Sigmoid colon (tissue), 7 donors: Measurements from ENCODE around the gene ANO6. TPM values are rescaled to one million over a fixed set of nuclear protein-coding genes. Genes with fewer than 3 reads are reported as not detected.

Source experiments
- DNase-seq: peaks from one replicate; pipeline ENCODE4 v3.0.0-alpha.2; 2019
- H3K27ac ChIP-seq, 4 donors: fragments of 200-600 bp; sonication (generic); one replicate each; pipeline ENCODE4 v1.5.1; 2016 to 2019; ENCODE audit warnings: mild to moderate bottlenecking in 1 of 4
- H3K27me3 ChIP-seq, 3 donors: fragments of 200-600 bp; sonication (generic); one replicate each; pipeline ENCODE4 v1.5.1; 2019; ENCODE audit warnings: mild to moderate bottlenecking in 1 of 3
- H3K36me3 ChIP-seq, 4 donors: fragments of 200-600 bp; sonication (generic); one replicate each; pipeline ENCODE4 v1.5.1; 2016 to 2019
- H3K4me1 ChIP-seq, 4 donors: fragments of 200-600 bp; sonication (generic); one replicate each; pipeline ENCODE4 v1.5.1; 2017 to 2019
- H3K4me3 ChIP-seq, 4 donors: fragments of 200-600 bp; sonication (generic); one replicate each; pipeline ENCODE4 v1.5.1; 2017 to 2019; ENCODE audit warnings: mild to moderate bottlenecking in 2 of 4, moderate library complexity in 1 of 4
- H3K9me3 ChIP-seq, 4 donors: fragments of 200-600 bp in 3 of 4; sonication (generic) in 3 of 4; one replicate each; pipeline versions ENCODE4 v1.5.1 to v1.6.1; 2013 to 2019
- EP300 ChIP-seq, 4 donors: sonication (generic); formaldehyde crosslinking; IDR thresholded peaks; one replicate each; pipeline ENCODE4 v1.6.1; 2017; ENCODE audit warnings: antibody characterized with exemption in 4 of 4
- POLR2A ChIP-seq, 2 donors: fragments of 450-650 bp; IDR thresholded peaks; one replicate each; pipeline ENCODE4 v1.6.1; 2016; ENCODE audit warnings: antibody characterized with exemption in 2 of 2, mild to moderate bottlenecking in 2 of 2, moderate library complexity in 2 of 2
- POLR2AphosphoS5 ChIP-seq, 4 donors: sonication (generic); formaldehyde crosslinking; IDR thresholded peaks; one replicate each; pipeline ENCODE4 v1.6.1; 2017; ENCODE audit warnings: antibody characterized with exemption in 4 of 4
- WGBS, 2 donors: extraction: QIAGEN DNeasy Blood & Tissue Kit; methylation state at CpG; one replicate each; pipeline ENCODE4 v1.1.7; 2013; 5-methylcytosine and 5-hydroxymethylcytosine counted together
- intact Hi-C: fragments of 100-400 bp; cut with DNase I; formaldehyde crosslinking; loops from one replicate; pipeline ENCODE4 v1.15.1; 2023
- polyA plus RNA-seq, 3 donors: library from polyadenylated mRNA; stranded (reverse); fragments of 200-250 nt; gene quantifications; one replicate each; pipeline ENCODE4 v1.2.3, GENCODE V29; 2013
- total RNA-seq, 4 donors: library from RNA; depleted of rRNA; stranded (reverse); fragments of >200 nt; gene quantifications; one replicate each; pipeline ENCODE4 v1.1.0, GENCODE V29; 2016
- TF ChIP-seq, protein P1 (sequence below), 4 experiments: fragments of 450-650 bp in 3 of 4; fragments of 200-600 bp in 1 of 4; IDR thresholded peaks; one replicate each; pipeline ENCODE4 v1.5.1; 2016 to 2019; ENCODE audit warnings: antibody characterized with exemption in 4 of 4, mild to moderate bottlenecking in 3 of 4, moderate library complexity in 2 of 4
- donor health status: healthy with polysubstance abuse.
- donor health status: Bipolar disorder and iron deficiency.
- donor health status: healthy.

Gene ANO6
- total and polyA plus RNA-seq, 7 donors: 1.2 to 107 (median 98.5) TPM

DNA sequence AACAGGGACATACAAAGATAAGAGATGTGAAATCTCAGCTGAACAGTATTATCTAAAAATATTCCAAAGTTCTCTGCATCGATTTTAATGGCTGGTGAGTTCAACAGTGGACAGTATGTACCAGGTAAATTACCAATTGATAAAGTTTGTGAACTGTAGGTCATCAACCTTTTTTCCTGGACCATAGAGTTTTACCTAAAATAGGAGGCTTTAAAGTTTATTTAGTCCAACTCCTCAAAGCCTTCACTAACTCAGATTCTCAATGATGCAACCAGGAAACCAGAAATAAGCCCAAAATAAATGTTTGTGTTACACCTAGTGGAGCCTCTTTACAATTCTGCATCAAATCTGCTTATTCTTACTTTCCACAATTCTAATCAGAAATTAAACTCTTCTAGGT lies 205.8 kb downstream of the ANO6 start:
- H3K27ac ChIP-seq: no peak overlapping the region
- H3K4me1 ChIP-seq: no peaks in the 10 kb centered on the region
- no peaks in the 10 kb centered on the region for H3K9me3 ChIP-seq
- H3K36me3 ChIP-seq: peaks cover 0 to 81% (median 31%) of the 10 kb centered on the region in 4 donors
- no peaks in the 10 kb centered on the region for H3K27me3 ChIP-seq
- intact Hi-C loops: no loop called here
- H3K4me3 ChIP-seq: no peak overlapping the region
- 94 to 100% methylated on average over 1 of the region's 1 CpG for WGBS, 2 donors
- no peak for TF ChIP-seq POLR2A (IDR thresholded peaks at IDR 0.05)
- TF ChIP-seq EP300 (IDR thresholded peaks at IDR 0.05): no peak
- no peak for TF ChIP-seq POLR2AphosphoS5 (IDR thresholded peaks at IDR 0.05)
- TF ChIP-seq, protein P1, sequence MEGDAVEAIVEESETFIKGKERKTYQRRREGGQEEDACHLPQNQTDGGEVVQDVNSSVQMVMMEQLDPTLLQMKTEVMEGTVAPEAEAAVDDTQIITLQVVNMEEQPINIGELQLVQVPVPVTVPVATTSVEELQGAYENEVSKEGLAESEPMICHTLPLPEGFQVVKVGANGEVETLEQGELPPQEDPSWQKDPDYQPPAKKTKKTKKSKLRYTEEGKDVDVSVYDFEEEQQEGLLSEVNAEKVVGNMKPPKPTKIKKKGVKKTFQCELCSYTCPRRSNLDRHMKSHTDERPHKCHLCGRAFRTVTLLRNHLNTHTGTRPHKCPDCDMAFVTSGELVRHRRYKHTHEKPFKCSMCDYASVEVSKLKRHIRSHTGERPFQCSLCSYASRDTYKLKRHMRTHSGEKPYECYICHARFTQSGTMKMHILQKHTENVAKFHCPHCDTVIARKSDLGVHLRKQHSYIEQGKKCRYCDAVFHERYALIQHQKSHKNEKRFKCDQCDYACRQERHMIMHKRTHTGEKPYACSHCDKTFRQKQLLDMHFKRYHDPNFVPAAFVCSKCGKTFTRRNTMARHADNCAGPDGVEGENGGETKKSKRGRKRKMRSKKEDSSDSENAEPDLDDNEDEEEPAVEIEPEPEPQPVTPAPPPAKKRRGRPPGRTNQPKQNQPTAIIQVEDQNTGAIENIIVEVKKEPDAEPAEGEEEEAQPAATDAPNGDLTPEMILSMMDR (IDR thresholded peaks at IDR 0.05): no peak
- no peak for DNase-seq

GRCh38 chr12:45423931-45424330 lies 208.0 kb downstream of the ANO6 start:
- intact Hi-C loops: no loop called here
- WGBS, 2 donors: 86 to 95% methylated on average over 1 of the region's 1 CpG
- DNase-seq: no peak
- TF ChIP-seq, protein P1 (IDR thresholded peaks at IDR 0.05): no peak
- TF ChIP-seq EP300 (IDR thresholded peaks at IDR 0.05): no peak
- TF ChIP-seq POLR2A (IDR thresholded peaks at IDR 0.05): no peak
- TF ChIP-seq POLR2AphosphoS5 (IDR thresholded peaks at IDR 0.05): no peak
- Histone ChIP-seq H3K9me3 (no peaks in the 10 kb centered on the region), H3K4me3 (no peak overlapping the region), H3K4me1 (no peaks in the 10 kb centered on the region), H3K27ac (no peak overlapping the region), H3K36me3 (peaks cover under 1 to 81% (median 27%) of the 10 kb centered on the region in 4 donors), H3K27me3 (no peaks in the 10 kb centered on the region)

DNA sequence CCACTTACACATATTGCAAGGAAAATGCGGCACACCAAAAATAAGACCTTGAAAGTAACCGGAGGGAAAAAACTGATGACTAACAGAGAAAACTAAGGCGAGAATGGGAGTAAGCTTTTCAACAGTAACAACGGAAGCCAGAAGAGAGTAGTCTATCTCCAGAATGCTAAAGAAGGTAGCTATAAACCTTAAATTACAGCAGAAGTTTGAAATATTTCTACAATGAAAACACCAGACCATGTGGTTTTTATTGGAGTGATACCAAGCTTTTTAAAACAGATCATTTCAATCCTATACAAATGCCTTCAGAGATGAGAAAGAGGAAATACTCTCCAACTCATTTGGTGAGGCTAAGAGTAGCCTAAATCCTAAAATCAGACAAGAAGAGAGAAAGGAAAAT lies 209.5 kb downstream of the ANO6 start:
- TF ChIP-seq POLR2A (IDR thresholded peaks at IDR 0.05) (no peak), EP300 (IDR thresholded peaks at IDR 0.05) (no peak), POLR2AphosphoS5 (IDR thresholded peaks at IDR 0.05) (no peak)
- TF ChIP-seq, protein P1 (IDR thresholded peaks at IDR 0.05): no peak
- intact Hi-C loops: no loop called here

GRCh38 chr12:45426294-45426693 lies 210.4 kb downstream of the ANO6 start:
- H3K27me3 ChIP-seq: no peaks in the 10 kb centered on the region
- no peak for DNase-seq
- intact Hi-C loops: no loop called here
- H3K9me3 ChIP-seq: no peaks in the 10 kb centered on the region
- TF ChIP-seq EP300 (IDR thresholded peaks at IDR 0.05) (no peak), POLR2A (IDR thresholded peaks at IDR 0.05) (no peak), POLR2AphosphoS5 (IDR thresholded peaks at IDR 0.05) (no peak)
- TF ChIP-seq, protein P1 (IDR thresholded peaks at IDR 0.05): no peak
- H3K4me3 ChIP-seq: no peak overlapping the region
- 88 to 89% methylated on average over 4 of the region's 4 CpGs for WGBS, 2 donors
- peaks cover 17 to 96% (median 40%) of the 10 kb centered on the region in 4 donors for H3K36me3 ChIP-seq
- no peak overlapping the region for H3K27ac ChIP-seq
- no peaks in the 10 kb centered on the region for H3K4me1 ChIP-seq

More for the DNA sequence above, 209.5 kb downstream of the ANO6 start:
- DNase-seq: no peak
- H3K36me3 ChIP-seq: peaks cover 14 to 94% (median 36%) of the 10 kb centered on the region in 4 donors
- 87 to 96% methylated on average over 4 of the region's 4 CpGs for WGBS, 2 donors
- no peaks in the 10 kb centered on the region for H3K9me3 ChIP-seq
- H3K4me3 ChIP-seq: no peak overlapping the region
- H3K27me3 ChIP-seq: no peaks in the 10 kb centered on the region
- H3K27ac ChIP-seq: no peak overlapping the region
- H3K4me1 ChIP-seq: no peaks in the 10 kb centered on the region

- 94 to 96% methylated on average over 4 of the region's 4 CpGs for WGBS, 2 donors
- TF ChIP-seq, protein P1 (IDR thresholded peaks at IDR 0.05): no peak
- TF ChIP-seq POLR2A (IDR thresholded peaks at IDR 0.05): no peak
- peaks cover 17 to 93% (median 37%) of the 10 kb centered on the region in 4 donors for H3K36me3 ChIP-seq
- no peaks in the 10 kb centered on the region for H3K27me3 ChIP-seq
- no peak overlapping the region for H3K27ac ChIP-seq
- no peaks in the 10 kb centered on the region for H3K4me1 ChIP-seq
- H3K9me3 ChIP-seq: no peaks in the 10 kb centered on the region
- H3K4me3 ChIP-seq: no peak overlapping the region
- intact Hi-C loops: no loop called here
- DNase-seq: no peak
Measured at GRCh38 chr12:45427042-45427441, 211.1 kb downstream of the ANO6 start.
